Activated CD8-positive, alpha-beta T cell treated with anti-CD3 and anti-CD28 coated beads, Interleukin-2, amount 10 ng/mL, durations not matched to agents 7 days and 5 days (primary cell): ENCODE results near the gene C15orf62. TPM values are rescaled to one million over a fixed set of nuclear protein-coding genes. Genes with fewer than 3 reads are reported as not detected.
A peak's percentile ranks its signal among the peaks of the same experiment; 100 is the strongest.

ENCODE experiments used
- ATAC-seq: fragments of 150-1000 bp; cut with Tn5 transposase; one replicate; pipeline ENCODE4 v1.10.0; 2021; ENCODE audit warnings: moderate library complexity
- CTCF ChIA-PET: fragments of 350-600 bp; sonication (Branson Sonifier 250); formaldehyde crosslinking; loops from one replicate; lab custom pipeline; 2021; ENCODE audit warnings: antibody characterized with exemption; lab: Charles Lee
- POLR2A ChIA-PET: fragments of 350-600 bp; sonication (Branson Sonifier 250); formaldehyde crosslinking; loops from one replicate; lab custom pipeline; 2021; ENCODE audit warnings: antibody characterized with exemption; lab: Charles Lee
- DNase-seq: peaks from one replicate; pipeline ENCODE4 v3.0.0-alpha.2; 2020
- H3K27ac Mint-ChIP-seq: one replicate; pipeline ENCODE4 v1.8.0; 2021; ENCODE audit warnings: mild to moderate bottlenecking, mixed read lengths
- H3K27me3 Mint-ChIP-seq: one replicate; pipeline ENCODE4 v1.8.0; 2021; ENCODE audit warnings: low read depth, mixed read lengths
- H3K36me3 Mint-ChIP-seq: one replicate; pipeline ENCODE4 v1.8.0; 2021; ENCODE audit warnings: low read depth, mixed read lengths
- H3K4me1 Mint-ChIP-seq: one replicate; pipeline ENCODE4 v1.8.0; 2021; ENCODE audit warnings: low read depth, mixed read lengths
- H3K4me3 Mint-ChIP-seq: one replicate; pipeline ENCODE4 v1.8.0; 2021; ENCODE audit warnings: mild to moderate bottlenecking, mixed read lengths
- H3K9me3 Mint-ChIP-seq: one replicate; pipeline ENCODE4 v1.8.0; 2022; ENCODE audit warnings: mixed read lengths; ENCODE audit not compliant: insufficient read depth
- total RNA-seq, 2 experiments: library from RNA; stranded (reverse); gene quantifications; one replicate each; pipeline ENCODE4 v1.2.3, GENCODE V29; 2021

Gene C15orf62
- total RNA-seq, 2 experiments from 2014 or later = 1.1 to 1.2 TPM

DNA sequence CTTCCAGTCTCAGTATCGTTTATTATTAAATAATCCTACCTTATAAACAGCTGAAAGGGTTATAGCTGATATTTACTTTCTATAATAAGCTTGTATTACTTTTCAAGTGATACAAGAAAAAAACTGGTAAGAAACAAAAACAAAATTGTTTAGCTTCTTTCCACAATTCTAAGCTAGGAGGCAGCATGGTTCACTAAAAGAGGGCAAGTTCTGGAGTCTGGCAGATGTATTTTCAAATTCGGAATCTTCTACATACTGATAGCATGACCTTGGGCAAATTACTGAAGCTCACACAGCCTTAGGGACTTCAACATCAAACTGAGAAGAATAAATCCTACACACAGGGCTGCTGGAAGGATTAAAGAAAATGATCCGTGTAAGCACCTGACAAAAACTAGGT lies 15.4 kb downstream of the C15orf62 start:
- H3K4me3 Mint-ChIP-seq = no peak overlapping the region
- no peak for ATAC-seq
- H3K9me3 Mint-ChIP-seq = no peaks in the 10 kb centered on the region
- DNase-seq = no peak
- H3K4me1 Mint-ChIP-seq = peaks cover 30% of the 10 kb centered on the region
- no peak overlapping the region for H3K27ac Mint-ChIP-seq
- POLR2A ChIA-PET = interaction anchor here (0.6 to 1.7 kb wide), 5 partner anchors 15 to 90 kb away, joined by 3 to 8 read pairs (median 3); partner anchors contain the start of genes C15orf62, DNAJC17, RAD51 and ZFYVE19
- no peaks in the 10 kb centered on the region for H3K27me3 Mint-ChIP-seq
- no peaks in the 10 kb centered on the region for H3K36me3 Mint-ChIP-seq
- CTCF ChIA-PET = interaction anchor here (0.8 to 8.5 kb wide), 8 partner anchors 9 to 109 kb away, joined by 3 to 107 read pairs (median 4); partner anchors contain the start of genes DNAJC17, RAD51, VPS18 and ZFYVE19

DNA sequence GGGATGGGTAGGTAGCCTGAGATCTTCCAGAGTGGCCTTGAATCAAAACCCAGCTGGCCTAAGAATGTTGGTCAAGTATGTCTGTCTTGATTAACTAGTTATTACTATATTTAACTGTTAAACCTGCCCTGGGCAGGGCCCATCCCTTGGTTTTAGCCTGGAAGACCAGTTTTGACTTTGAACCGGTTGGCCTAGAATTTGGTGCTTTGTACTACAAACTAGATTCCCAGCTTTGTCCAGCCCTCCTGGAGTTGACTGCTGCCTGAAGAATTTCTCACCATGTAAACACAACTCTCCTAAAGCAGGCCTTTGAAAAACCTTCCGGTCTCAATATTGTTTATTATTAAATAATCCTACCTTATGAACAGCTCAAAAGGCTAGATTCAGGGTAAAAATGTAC lies 16.0 kb downstream of the C15orf62 start:
- Mint-ChIP-seq H3K9me3 (no peaks in the 10 kb centered on the region), H3K4me3 (no peak overlapping the region), H3K4me1 (peaks cover 30% of the 10 kb centered on the region), H3K27me3 (no peaks in the 10 kb centered on the region), H3K36me3 (no peaks in the 10 kb centered on the region), H3K27ac (no peak overlapping the region)
- ATAC-seq (no peak), DNase-seq (no peak)
- CTCF ChIA-PET = interaction anchor here (0.8 to 8.5 kb wide), 7 partner anchors 10 to 108 kb away, joined by 3 to 107 read pairs (median 6); partner anchors contain the start of genes DNAJC17, RAD51, VPS18 and ZFYVE19
- POLR2A ChIA-PET = interaction anchor here (0.6 to 1.7 kb wide), 3 partner anchors 16 to 232 kb away, joined by 3 to 8 read pairs (median 3); partner anchors contain the start of genes C15orf62 and RAD51

DNA sequence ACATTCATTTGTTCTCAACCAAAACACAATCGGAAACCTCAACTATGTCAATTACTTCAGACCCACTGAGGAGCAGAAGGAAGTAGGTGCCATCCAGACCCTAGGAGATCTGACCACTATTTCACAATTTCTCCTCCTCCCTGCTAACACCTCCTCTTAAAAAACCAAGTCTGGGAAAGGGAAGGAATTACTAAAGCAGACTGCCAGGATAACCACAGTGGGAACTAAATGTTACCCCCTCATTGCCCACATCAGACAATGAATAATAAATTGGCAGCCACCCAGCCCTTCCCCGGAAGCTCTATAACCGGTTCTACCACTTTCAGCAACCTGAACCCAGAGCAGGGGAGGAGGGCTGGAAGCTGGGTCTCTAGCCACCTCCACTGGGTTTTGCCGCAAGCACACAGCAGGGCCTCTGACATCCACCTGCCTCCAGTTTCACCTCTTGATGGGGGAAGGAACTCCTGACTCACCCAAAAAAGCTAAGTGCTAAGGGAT lies 17.6 kb downstream of the C15orf62 start:
- no peaks in the 10 kb centered on the region for H3K9me3 Mint-ChIP-seq
- DNase-seq (peak; percentile 68), ATAC-seq (peak; percentile 67)
- H3K27ac Mint-ChIP-seq = peak overlapping the region; percentile 68
- ChIA-PET CTCF (interaction anchor here (0.9 to 8.5 kb wide), 7 partner anchors 20 to 198 kb away, joined by 4 to 107 read pairs (median 7); partner anchors contain the start of genes DNAJC17, GCHFR, RAD51 and VPS18), POLR2A (interaction anchor here (1.2 to 1.4 kb wide), 3 partner anchors 20 to 93 kb away, joined by 3 to 8 read pairs (median 3); partner anchors contain the start of gene RAD51)
- H3K27me3 Mint-ChIP-seq = no peaks in the 10 kb centered on the region
- no peak overlapping the region for H3K4me3 Mint-ChIP-seq
- H3K4me1 Mint-ChIP-seq = peaks cover 30% of the 10 kb centered on the region
- peaks cover 4% of the 10 kb centered on the region for H3K36me3 Mint-ChIP-seq

DNA sequence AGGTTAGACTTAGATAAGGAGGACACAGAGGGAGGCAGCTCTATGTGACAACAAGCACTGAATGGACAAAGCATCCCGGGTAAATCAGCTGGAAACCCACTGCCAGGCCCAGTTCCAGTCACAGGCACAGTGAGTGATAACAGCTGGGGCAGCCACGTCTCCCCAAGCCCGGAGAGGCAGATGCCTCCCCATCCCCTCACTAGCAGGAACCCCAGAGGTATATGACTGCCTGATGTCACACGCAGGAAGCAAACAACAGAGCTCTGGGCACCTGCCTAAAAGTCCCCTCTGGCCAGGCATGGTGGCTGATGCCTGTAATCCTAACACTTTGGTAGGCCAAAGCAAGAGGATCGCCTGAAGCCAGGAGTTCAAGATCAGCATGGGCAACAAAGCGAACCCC lies 18.2 kb downstream of the C15orf62 start:
- Mint-ChIP-seq H3K27ac (peak overlapping the region; percentile 68), H3K9me3 (no peaks in the 10 kb centered on the region), H3K36me3 (peaks cover 4% of the 10 kb centered on the region), H3K27me3 (no peaks in the 10 kb centered on the region), H3K4me1 (peaks cover 28% of the 10 kb centered on the region), H3K4me3 (no peak overlapping the region)
- peak; percentile 30 for ATAC-seq
- POLR2A ChIA-PET = interaction anchor here (1.2 to 1.4 kb wide), 3 partner anchors 21 to 93 kb away, joined by 3 to 8 read pairs (median 3); partner anchors contain the start of gene RAD51
- CTCF ChIA-PET = interaction anchor here (0.9 to 8.5 kb wide), 7 partner anchors 19 to 198 kb away, joined by 4 to 107 read pairs (median 7); partner anchors contain the start of genes DNAJC17, GCHFR, RAD51 and VPS18
- DNase-seq = no peak

DNA sequence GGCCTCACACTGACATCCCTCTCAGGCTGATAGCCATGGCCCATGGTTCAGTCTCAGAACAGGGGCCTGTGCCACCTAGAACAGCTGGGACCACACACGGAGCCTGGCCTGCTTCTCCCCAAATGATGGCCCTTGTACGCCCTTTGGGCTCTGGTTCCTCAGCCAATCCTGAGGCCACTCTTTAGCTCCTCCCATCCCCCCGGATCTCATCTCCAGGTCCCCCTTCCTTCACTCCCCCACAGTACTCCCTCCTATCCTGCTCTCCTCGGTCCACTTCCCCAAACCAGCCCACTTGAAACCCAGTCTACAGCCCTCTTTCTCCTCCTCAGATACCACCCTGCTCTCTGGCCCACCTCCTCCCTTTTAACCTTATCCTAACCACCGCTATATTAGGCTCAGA lies 19.3 kb downstream of the C15orf62 start:
- Mint-ChIP-seq H3K27me3 (no peaks in the 10 kb centered on the region), H3K36me3 (peaks cover 6% of the 10 kb centered on the region), H3K4me3 (no peak overlapping the region), H3K9me3 (no peaks in the 10 kb centered on the region), H3K4me1 (peaks cover 28% of the 10 kb centered on the region), H3K27ac (no peak overlapping the region)
- ChIA-PET POLR2A (interaction anchor here (0.7 kb wide), 1 partner anchor 24 kb away, joined by 4 read pairs; no protein-coding TSS in a partner anchor), CTCF (interaction anchor here (3.9 to 8.5 kb wide), 2 partner anchors 45 to 69 kb away, joined by 26 to 107 read pairs; no protein-coding TSS in a partner anchor)
- ATAC-seq (no peak), DNase-seq (no peak)

DNA sequence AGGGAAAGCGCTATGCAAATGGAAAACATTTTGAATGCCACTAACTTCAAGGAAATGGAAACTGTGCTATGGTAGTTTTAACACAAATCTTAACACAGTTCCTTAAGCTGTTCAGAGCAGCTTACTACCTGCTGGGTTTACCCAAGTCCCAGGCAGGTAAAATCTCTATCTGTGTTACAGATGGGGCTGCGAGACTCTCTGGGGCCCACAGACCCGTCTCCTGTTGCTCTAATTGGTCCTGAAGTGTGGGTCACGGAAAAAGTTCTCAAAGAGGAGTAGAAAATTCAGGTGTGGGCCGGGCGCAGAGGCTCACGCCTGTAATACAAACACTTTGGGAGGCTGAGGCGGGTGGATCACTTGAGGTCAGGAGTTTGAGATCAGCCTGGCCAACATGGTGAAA lies 20.2 kb downstream of the C15orf62 start:
- Mint-ChIP-seq H3K27ac (no peak overlapping the region), H3K4me3 (no peak overlapping the region), H3K36me3 (peaks cover 6% of the 10 kb centered on the region), H3K9me3 (no peaks in the 10 kb centered on the region), H3K4me1 (peaks cover 28% of the 10 kb centered on the region), H3K27me3 (no peaks in the 10 kb centered on the region)
- ATAC-seq (no peak), DNase-seq (no peak)
- CTCF ChIA-PET = interaction anchor here (3.9 kb wide), 1 partner anchor 68 kb away, joined by 26 read pairs; no protein-coding TSS in a partner anchor
- POLR2A ChIA-PET = no interaction called here

DNA sequence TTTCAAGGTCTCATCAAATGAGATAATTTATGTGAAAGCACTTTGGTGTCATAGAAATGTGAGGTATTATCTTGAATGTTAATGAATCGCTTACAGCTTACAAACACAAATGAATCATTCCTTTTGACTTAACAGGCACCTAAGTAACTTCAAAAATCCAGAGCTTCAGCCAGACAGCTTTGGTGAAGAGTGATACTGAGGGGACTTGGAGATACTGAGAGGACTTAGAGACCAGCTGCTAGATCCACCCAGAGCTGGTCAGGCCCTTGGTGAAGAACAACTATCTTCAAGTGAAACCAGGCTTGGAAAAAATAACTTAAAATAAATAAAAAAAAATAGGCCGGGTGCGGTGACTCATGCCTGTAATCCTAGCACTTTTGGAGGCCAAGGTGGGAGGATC lies 20.9 kb downstream of the C15orf62 start:
- ATAC-seq (no peak), DNase-seq (no peak)
- Mint-ChIP-seq H3K36me3 (peaks cover 6% of the 10 kb centered on the region), H3K9me3 (no peaks in the 10 kb centered on the region), H3K27ac (no peak overlapping the region), H3K4me3 (no peak overlapping the region), H3K27me3 (no peaks in the 10 kb centered on the region), H3K4me1 (peaks cover 28% of the 10 kb centered on the region)
- POLR2A ChIA-PET = no interaction called here
- CTCF ChIA-PET = interaction anchor here (2.6 kb wide), 1 partner anchor 8 kb away, joined by 11 read pairs; no protein-coding TSS in a partner anchor

DNA sequence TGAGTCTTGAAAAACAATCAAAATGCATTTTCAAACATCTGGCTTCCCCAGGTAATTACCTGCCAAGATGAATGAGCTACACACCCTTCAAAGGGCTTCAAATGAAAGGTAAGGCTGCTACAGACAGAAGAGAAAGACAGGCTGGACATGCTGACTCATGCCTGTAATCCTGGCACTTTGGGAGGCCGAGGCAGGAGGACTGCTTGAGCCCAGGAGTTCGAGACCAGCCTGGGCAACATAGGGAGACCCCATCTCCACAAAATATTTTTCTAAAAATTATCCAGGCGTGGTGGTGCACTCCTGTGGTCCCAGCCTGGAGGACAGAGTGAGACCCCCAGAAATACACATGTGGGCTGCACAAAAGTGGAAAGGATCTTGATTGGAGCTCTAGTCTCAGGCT lies 22.6 kb downstream of the C15orf62 start:
- Mint-ChIP-seq H3K27ac (no peak overlapping the region), H3K4me3 (no peak overlapping the region), H3K27me3 (no peaks in the 10 kb centered on the region), H3K4me1 (peaks cover 15% of the 10 kb centered on the region), H3K9me3 (no peaks in the 10 kb centered on the region), H3K36me3 (peaks cover 6% of the 10 kb centered on the region)
- ATAC-seq (no peak), DNase-seq (no peak)
- POLR2A ChIA-PET = no interaction called here
- CTCF ChIA-PET = interaction anchor here (0.9 to 2.6 kb wide), 4 partner anchors 10 to 102 kb away, joined by 3 to 11 read pairs (median 5); partner anchors contain the start of gene VPS18

DNA sequence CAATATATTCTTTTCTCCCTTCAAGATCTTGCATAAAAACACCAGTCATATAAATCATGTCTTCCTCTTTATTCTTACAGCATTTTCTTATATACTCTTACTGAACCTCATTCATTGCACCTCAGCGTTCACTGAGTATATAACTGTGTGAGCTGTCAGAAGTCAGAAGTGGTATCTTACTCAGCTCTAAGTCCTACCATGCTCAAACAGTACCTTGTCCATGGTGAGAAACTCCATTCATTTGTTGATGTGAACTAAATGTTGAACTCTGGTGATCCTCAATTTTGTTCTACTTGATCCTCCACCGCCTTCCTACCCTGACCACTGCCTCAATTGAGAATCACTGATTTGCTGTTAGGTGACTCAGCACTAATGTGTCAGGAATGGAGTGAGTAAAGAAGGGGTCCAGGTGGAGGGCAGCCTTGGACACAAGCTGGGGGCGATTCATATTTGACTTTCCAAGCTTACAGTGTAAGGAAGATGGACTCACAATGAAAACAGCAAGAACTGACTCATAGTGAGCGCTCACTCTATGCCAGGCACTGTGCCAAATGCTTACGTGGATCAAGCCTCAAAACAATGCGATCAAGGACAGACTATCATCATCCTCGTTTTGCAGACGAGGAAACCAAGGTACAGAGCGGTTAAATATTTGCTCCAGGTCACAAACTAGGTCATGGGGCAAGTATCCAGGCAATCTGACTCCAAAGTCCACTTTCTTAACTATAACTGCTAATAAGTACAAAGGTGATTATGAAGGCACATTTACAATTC lies 23.6 kb downstream of the C15orf62 start:
- H3K4me1 Mint-ChIP-seq = peaks cover 6% of the 10 kb centered on the region
- no peaks in the 10 kb centered on the region for H3K9me3 Mint-ChIP-seq
- ChIA-PET POLR2A (no interaction called here), CTCF (interaction anchor here (0.6 to 2.6 kb wide), 4 partner anchors 11 to 101 kb away, joined by 3 to 11 read pairs (median 5); partner anchors contain the start of gene VPS18)
- ATAC-seq (no peak), DNase-seq (no peak)
- H3K4me3 Mint-ChIP-seq = no peak overlapping the region
- no peak overlapping the region for H3K27ac Mint-ChIP-seq
- H3K27me3 Mint-ChIP-seq = no peaks in the 10 kb centered on the region
- peaks cover 10% of the 10 kb centered on the region for H3K36me3 Mint-ChIP-seq

DNA sequence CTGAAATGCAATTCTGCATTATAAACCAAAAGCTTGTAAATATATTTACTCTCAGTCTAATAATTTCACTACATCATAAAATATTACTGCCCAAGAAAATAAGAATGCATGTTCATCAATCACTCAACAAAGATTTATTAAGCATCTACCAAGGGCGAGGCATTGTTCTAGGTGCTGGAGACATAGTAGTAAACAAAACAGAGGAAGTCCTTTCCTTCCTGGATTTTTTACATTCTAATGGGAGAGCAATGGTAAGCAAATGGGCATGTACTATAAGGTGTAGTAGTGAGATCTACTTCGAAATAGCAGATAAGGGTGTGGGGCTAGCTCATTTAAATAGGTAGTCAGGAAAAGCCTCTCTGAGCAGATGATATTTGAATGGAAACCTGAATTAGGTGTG lies 26.3 kb downstream of the C15orf62 start:
- POLR2A ChIA-PET = interaction anchor here (1.0 kb wide), 1 partner anchor 10 kb away, joined by 3 read pairs; no protein-coding TSS in a partner anchor
- DNase-seq (no peak), ATAC-seq (no peak)
- Mint-ChIP-seq H3K36me3 (peaks cover 17% of the 10 kb centered on the region), H3K27ac (no peak overlapping the region), H3K27me3 (no peaks in the 10 kb centered on the region), H3K4me1 (no peaks in the 10 kb centered on the region), H3K4me3 (no peak overlapping the region), H3K9me3 (no peaks in the 10 kb centered on the region)
- CTCF ChIA-PET = interaction anchor here (3.4 kb wide), 1 partner anchor 14 kb away, joined by 16 read pairs; no protein-coding TSS in a partner anchor

DNA sequence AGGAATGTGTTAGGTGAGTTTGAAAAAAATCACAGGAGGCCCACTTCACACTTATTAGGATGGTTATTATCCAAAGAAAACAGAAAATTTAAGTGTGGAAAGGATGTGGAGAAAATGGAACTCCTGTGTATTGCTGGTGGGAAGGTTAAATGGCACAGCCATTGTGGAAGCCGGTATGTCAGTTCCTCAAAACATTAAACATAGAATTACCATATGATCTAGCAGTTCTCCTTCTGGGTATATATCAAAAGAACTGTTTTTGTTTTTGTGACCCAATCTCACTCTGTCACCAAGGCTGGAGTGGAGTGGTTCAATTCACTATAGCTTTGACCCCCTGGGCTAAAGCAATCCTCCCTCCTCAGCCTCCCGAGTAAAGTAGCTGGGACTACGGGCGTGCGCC lies 26.7 kb downstream of the C15orf62 start:
- no peaks in the 10 kb centered on the region for H3K4me1 Mint-ChIP-seq
- H3K27me3 Mint-ChIP-seq = no peaks in the 10 kb centered on the region
- peaks cover 19% of the 10 kb centered on the region for H3K36me3 Mint-ChIP-seq
- no peak overlapping the region for H3K27ac Mint-ChIP-seq
- H3K4me3 Mint-ChIP-seq = no peak overlapping the region
- ChIA-PET POLR2A (interaction anchor here (1.0 kb wide), 1 partner anchor 10 kb away, joined by 3 read pairs; no protein-coding TSS in a partner anchor), CTCF (interaction anchor here (0.6 to 3.4 kb wide), 3 partner anchors 14 to 180 kb away, joined by 3 to 16 read pairs (median 4); no protein-coding TSS in a partner anchor)
- no peaks in the 10 kb centered on the region for H3K9me3 Mint-ChIP-seq
- DNase-seq = no peak
- no peak for ATAC-seq
